Stimulated activated CD8-positive, alpha-beta memory T cell treated with anti-CD3 and anti-CD28 coated beads, Interleukin-2, amount 100 ng/mL, for 1 hour (primary cell): Measurements from ENCODE around the gene DYSF.
A peak's percentile ranks its signal among the peaks of the same experiment; 100 is the strongest.

Experiments
- DNase-seq, 2 donors: peaks; one replicate each; pipeline ENCODE4 v3.0.0-alpha.2; 2020; ENCODE audit warnings: low read depth in 2 of 2

DYSF gene

DNA sequence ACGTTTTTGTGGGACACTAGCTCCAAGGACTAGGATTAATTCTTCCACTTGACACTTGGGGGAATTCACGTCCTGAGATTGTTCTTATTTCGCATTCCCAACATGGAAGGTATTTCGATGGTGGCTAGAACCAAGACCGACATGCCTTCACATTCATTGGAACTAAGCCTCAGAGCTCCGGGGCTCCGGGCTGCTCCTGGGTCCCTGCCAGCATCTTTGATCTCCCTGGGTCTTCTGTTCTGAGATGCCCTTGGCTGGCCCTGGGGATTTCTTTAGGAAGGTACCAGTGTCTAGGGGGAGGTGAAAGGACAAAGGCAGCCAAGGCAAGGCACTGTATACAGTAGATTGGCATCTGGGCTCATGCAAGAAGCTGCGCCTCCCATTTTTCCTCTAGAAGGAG lies 76.8 kb downstream of the DYSF start:
- no peak for DNase-seq

DNA sequence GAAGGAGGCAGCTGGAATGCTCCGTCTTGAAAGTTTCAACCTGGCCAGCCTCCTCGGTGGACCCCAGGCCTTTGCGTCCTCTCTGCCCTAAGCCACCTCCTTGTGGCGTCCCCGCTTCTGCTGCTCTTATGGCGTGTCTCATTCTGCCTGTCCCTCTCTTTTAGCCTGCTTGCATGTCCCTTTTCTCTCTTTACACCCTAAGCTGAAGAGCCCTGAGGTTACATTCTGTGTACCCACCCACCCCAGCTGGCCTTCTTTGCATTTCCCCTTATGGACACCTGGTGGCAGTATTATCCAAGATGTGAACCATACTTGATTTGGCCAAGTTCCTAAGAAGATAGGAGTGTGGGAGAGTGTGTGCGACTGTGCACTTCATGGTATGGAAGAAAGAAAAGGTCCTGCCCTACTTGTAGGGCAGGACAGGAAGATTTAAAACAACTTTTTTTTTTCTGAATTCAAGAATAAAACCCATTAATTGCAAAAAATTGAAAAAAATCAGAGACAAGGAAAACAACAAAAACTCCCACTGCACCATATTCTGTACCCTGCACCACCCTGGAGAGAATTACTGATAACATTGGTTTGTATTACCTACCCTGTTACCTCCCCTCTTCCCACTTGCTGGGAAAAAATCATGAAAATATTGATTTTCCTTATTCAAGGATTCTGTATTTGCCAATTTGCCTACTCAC lies 77.4 kb downstream of the DYSF start:
- DNase-seq = no peak

- no peak for DNase-seq
Observed at GRCh38 chr2:71531522-71532047, 78.2 kb downstream of the DYSF start.

GRCh38 chr2:71532327-71532726 lies 79.0 kb downstream of the DYSF start:
- no peak for DNase-seq

DNA sequence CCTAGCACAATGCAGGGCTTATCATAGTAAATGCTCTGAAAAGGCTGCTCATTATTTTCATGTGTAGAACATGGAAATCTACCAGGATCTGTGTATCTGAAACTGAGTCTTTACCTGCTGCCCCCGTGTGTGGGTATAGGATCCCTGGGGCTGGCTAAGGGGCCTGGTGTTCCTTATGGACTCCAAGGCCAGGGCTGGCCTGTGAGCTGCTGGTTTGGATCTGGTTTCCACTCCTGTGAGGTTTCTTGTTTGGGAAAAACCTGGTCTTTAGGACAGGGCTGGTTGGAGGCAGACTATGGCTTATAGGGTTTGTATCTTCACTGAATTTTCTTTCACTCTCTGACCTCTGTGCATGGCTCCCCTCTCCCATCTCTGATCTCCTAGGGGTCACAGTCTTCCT lies 80.8 kb downstream of the DYSF start:
- DNase-seq = no peak

GRCh38 chr2:71534826-71535225 lies 81.5 kb downstream of the DYSF start:
- DNase-seq = no peak

DNA sequence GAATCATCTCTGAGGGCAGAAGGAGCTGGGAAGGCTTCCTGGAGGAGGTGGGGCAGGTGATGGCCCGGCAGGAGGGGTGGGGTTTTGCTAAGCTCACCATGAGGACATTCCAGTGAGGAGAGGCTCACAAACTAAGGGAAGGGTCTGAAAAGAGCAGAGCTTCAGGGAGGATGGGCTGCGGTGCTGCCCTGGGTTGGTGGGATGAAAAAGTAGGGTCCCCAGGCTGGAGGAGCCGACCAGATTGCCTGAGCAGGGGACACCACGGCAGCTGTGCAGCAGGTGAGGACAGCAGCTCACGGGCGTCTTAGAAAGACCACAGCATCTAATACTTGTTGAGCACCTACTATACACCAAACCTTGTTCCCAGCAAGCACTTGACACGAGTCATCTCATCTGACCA lies 82.2 kb downstream of the DYSF start:
- DNase-seq = no peak

GRCh38 chr2:71536226-71536671 lies 82.9 kb downstream of the DYSF start:
- no peak for DNase-seq

DNA sequence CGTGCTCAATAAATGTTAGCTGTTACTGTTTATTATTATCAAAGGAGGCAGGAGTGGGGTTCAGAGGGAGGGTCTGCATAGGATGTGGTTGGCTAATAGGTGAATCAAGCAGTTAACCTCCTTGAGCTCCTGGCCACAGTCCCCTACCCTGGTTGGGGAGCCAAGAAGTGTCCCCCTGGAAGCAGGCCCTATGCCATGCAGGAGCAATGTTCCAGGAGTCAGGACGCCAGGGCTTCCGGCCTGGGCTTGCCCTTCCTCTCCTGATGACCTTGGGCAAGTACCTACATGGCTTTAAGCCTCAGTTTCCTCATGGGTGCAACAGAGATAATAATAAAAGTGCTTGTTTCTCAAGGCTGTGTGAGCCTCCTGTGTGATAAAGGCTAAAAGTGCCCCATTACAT lies 84.9 kb downstream of the DYSF start:
- DNase-seq = no peak

GRCh38 chr2:71538656-71539265 lies 85.4 kb downstream of the DYSF start:
- DNase-seq = no peak

GRCh38 chr2:71540818-71541217 lies 87.5 kb downstream of the DYSF start:
- DNase-seq = no peak

DNA sequence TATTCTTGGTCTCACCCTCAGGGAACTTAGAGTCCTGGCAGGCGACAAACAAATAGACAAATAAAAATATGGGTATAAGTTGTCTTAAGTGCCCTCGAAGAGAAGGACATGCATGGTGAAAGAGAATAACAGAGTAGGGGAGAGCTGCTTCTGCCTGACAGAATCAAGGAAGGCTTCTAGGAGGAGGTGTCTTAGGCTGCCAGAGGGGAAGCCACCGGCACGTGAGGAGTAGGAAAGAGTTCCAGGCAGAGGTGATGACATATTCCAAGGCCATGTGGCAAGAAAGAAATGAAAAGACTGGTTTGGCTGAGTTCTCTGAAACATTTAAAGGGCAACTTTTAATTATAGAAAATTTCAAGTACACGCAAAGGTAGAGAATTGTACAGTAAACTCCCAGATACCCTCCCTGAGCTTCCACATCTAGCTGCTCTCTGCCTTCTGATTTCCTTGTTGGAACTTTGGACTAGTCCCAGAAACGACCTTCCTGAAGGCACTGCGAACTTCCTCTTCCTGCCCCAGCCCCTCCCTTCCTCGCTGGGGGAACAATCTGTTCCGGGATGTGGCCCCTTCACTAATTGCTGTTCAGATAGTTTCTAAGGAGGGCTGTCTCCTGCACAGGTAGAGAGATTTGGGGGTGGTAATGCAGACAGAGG lies 91.7 kb downstream of the DYSF start:
- DNase-seq = no peak

- no peak for DNase-seq
Observed at GRCh38 chr2:71545572-71546274, 92.4 kb downstream of the DYSF start.

- no peak for DNase-seq
Observed at GRCh38 chr2:71546275-71546638, 92.9 kb downstream of the DYSF start.

GRCh38 chr2:71546777-71547281 lies 93.5 kb downstream of the DYSF start:
- DNase-seq = no peak

DNA sequence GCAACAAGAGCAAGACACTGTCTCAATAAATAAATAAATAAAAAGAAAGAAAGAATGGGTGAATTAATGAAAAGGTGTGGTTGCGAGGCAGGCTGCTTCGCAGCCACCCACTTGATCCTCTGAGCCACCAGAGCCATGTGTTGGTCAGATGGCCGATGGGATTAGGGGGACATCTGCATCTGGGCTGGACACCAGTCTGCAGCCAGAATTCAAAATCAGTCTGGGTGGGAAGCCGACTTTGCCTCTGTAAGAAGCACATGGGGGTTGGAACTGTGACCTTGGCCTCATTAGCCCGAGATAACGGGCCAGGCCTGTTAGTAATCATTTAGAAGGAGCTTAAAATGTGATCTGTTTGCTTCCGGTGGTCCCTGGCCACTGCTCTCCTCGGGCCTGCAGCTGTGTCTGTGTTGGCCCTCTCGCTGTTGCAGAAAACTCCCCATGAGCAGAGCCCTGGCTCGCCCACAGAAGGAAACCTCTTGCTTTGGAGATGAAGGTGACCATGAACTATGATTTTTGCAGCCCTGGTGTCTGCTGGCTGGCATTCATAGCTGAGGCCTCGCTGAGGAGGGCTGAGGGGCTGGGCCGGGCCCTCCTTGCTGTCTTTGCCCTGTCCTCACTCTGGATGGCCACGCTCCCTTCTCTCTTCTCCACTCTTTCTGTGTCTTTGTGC lies 94.4 kb downstream of the DYSF start:
- DNase-seq = no peak

GRCh38 chr2:71548646-71549425 lies 95.5 kb downstream of the DYSF start:
- peak; percentile 27 to 39 for DNase-seq

DNA sequence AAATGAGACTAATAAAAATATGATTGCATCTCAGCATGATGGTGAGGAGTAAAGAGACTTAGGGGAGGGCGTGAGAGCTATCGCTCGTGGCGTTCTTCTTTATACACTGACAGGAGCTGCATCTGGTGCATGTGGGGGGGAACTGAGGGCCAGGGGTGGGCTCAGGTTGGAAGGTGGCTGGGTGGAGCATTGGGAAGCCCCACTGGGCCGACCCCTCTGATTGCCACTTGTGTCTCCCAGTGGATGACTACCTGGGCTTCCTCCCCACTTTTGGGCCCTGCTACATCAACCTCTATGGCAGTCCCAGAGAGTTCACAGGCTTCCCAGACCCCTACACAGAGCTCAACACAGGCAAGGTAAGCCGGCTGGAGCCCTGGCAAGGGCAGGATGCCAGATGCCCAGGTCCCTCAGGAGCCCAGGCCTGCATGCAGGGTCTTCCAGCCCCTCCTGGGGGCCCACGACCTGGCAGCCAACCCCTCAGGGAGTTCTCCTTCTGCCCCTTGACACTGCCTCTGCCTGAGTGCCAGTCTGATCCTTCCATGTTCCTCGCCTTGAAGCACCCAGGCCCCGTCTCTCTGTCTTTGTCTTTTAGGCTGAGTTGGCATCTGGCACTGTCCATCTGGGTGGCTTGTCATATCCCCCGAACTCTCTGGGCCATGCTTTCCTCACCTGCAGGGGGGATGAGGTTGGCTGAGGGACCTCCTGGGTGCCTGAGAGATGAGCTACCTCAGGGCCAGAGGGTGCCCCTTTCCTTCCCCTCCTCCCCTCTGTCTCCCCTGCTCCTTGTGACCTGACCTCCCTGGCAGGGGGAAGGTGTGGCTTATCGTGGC lies 97.7 kb downstream of the DYSF start:
- no peak for DNase-seq

GRCh38 chr2:71551631-71551915 lies 98.2 kb downstream of the DYSF start:
- DNase-seq = no peak

DNA sequence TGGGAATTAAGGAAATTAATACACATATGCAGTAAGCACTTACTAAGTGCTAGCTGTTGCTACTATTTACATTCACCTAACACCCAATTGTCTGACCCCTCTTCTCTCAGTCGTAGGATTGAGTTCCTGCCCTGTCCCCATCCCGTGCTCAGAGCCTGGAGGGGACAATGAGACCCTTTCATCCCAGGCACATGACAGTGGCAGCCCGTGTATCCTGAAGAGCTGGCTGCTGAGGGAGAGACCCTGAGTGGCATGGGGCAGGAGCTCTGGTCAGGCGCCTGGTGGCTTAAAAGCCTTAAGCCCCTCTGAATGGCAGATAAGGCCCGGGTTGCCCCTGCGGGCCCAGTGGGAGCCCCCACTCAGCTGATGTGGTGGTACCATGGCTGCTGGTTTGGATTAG lies 99.0 kb downstream of the DYSF start:
- no peak for DNase-seq
